KG1 (cell line): ENCODE measurements around the gene CAVIN2.

Source experiments
- DNase-seq: peaks from one replicate; lab custom pipeline; 2025; lab: John Stamatoyannopoulos, UW

The CAVIN2 gene

GRCh38 chr2:191846515-191847476 lies at the start of gene CAVIN2:
Gene CAVIN2 (minus strand): TSS chr2:191847088. CDS start chr2:191846925, 163 bp downstream.
- no peak for DNase-seq

- DNase-seq: no peak
Measured at GRCh38 chr2:191895743-191896142, 48.9 kb upstream of the CAVIN2 start.

- no peak for DNase-seq
Measured at GRCh38 chr2:191895195-191895594, 48.3 kb upstream of the CAVIN2 start.

GRCh38 chr2:191894681-191895147 lies 47.8 kb upstream of the CAVIN2 start:
- DNase-seq: no peak

- peak; percentile 2 for DNase-seq
Measured at GRCh38 chr2:191892391-191892790, 45.5 kb upstream of the CAVIN2 start.

- DNase-seq: no peak
Measured at GRCh38 chr2:191891656-191892055, 44.8 kb upstream of the CAVIN2 start.

GRCh38 chr2:191889931-191890330 lies 43.0 kb upstream of the CAVIN2 start:
- no peak for DNase-seq

- DNase-seq: no peak
Measured at GRCh38 chr2:191888400-191889166, 41.7 kb upstream of the CAVIN2 start.

GRCh38 chr2:191885650-191886049 lies 38.8 kb upstream of the CAVIN2 start:
- no peak for DNase-seq

GRCh38 chr2:191885098-191885497 lies 38.2 kb upstream of the CAVIN2 start:
- DNase-seq: no peak

- no peak for DNase-seq
Measured at GRCh38 chr2:191881982-191882816, 35.3 kb upstream of the CAVIN2 start.

GRCh38 chr2:191878548-191879279 lies 31.8 kb upstream of the CAVIN2 start:
- DNase-seq: no peak

- no peak for DNase-seq
Measured at GRCh38 chr2:191877875-191878274, 31.0 kb upstream of the CAVIN2 start.

- DNase-seq: no peak
Measured at GRCh38 chr2:191875859-191876258, 29.0 kb upstream of the CAVIN2 start.

- no peak for DNase-seq
Measured at GRCh38 chr2:191870744-191871143, 23.9 kb upstream of the CAVIN2 start.

- DNase-seq: no peak
Measured at GRCh38 chr2:191869781-191870180, 22.9 kb upstream of the CAVIN2 start.

GRCh38 chr2:191869178-191869577 lies 22.3 kb upstream of the CAVIN2 start:
- DNase-seq: no peak

GRCh38 chr2:191867507-191867847 lies 20.6 kb upstream of the CAVIN2 start:
- no peak for DNase-seq

GRCh38 chr2:191866675-191867506 lies 20.0 kb upstream of the CAVIN2 start:
- no peak for DNase-seq

GRCh38 chr2:191866195-191866594 lies 19.3 kb upstream of the CAVIN2 start:
- DNase-seq: no peak
